ENCODE measurements around the gene CDK19.
"Not testable (repeated sequence)": the region's sequence is repeated elsewhere in the genome, so short reads cannot be mapped to it uniquely, and the experiment has no call there.

CDK19 gene

DNA sequence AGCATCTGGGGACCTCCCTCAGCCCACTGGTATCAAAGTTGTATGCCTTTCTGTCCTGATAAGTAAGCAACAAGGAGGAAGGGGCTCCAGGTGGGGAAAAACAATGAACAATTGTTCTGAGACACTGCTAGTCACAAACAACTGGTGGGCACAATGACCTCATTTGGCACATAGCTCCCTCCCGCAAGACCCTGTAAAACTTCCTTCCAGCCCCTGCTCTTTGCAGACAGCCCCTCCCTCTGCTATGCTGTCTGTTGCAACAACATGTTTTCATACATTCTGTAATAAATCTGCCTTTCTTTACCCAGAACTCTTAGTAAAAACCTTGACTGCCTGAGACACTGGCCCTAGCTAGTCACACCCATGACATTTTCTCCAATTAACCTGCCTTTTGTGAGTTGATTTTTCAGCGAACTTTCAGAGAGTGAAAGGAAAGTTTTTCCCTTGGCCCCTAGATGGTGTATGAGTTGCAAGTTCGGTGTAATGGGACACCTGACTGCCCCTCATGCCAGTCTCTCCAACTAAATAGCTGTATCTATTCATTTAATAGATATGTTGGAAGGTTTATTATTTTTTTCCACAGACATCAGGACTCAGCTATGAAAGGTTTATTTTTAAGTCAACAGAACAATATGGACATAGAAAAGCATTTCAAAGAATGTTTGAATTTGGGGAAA is 196.5 kb downstream of the CDK19 start:
- no peak for DNase-seq

GRCh38 chr6:110617057-110617456 is 198.2 kb downstream of the CDK19 start:
- no peak for DNase-seq

DNA sequence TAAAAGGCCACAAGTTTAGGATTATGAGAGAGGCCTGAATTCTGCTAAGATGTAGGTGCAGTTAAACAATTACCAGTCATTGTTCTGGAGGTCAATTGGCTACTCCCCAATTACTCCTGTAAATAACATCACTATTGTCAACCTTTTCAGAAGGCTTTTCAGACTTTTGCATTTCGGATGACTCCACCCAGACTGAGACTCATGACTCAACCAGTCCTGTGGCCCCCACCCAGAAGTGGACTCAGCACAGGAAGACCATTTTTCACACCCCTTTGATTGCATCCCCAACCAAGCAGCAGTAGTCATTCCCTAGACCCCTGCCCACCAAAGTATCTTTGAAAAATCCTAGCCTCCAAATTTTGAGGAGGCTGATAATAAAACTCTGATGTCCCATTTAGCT is 199.5 kb downstream of the CDK19 start:
- no peak for DNase-seq

- no peak for DNase-seq
Measured at GRCh38 chr6:110614586-110614985, 200.7 kb downstream of the CDK19 start.

DNA sequence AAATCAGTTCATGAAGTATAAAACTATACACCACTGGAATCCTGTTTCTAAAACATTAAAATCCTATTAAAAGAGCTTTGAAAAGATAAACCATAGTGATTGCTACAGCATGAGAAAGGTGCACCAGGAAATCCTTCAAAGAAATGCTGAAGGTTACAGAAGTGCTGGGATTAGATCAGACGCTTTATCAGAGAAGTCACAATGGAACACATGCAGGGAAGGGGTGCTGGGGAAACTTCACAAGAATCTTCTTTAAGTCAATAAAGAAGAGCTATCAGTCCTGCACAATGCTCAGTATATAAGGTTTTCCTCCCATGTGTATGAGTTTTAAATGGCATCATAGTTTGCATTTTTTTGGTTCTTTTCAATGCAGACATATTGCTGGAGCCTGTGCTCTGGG is 201.2 kb downstream of the CDK19 start:
- DNase-seq: no peak

DNA sequence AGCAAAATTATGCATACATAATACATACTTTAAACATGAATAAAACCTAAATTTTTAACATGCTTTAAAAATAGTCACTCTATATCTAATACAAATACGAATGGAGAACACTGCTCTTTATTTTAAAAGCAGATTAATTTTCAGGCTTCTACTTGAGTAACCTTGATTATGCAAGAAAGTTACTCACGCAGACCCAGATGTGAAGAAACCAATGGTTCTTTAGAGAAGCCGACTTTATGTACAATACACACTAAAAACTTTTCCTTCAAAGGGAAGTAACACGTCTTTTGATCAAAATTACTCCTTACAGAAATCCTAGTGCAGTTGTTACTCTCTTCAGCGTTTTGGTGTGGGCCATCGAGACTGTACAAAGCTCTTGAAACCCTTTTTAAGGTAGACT is 201.9 kb downstream of the CDK19 start:
- DNase-seq: no peak

DNA sequence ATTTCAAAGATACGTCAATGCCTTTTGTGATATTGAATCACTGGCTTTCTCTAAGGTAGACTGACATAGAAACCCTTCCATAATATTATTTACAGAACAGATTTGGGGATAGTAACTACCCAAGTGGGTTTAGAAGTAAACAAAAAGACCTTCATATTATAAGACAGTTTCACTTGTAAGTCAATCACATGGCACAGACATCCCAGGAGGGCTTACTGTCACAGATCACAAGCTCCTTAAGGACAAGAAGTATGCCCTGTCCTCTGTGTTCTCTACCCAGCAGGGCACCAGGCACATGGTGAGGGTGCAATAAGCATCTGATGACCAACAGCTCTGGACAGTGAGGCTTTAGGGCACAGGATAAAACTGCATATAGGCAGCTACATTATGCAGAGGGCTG is 203.0 kb downstream of the CDK19 start:
- no peak for DNase-seq

DNA sequence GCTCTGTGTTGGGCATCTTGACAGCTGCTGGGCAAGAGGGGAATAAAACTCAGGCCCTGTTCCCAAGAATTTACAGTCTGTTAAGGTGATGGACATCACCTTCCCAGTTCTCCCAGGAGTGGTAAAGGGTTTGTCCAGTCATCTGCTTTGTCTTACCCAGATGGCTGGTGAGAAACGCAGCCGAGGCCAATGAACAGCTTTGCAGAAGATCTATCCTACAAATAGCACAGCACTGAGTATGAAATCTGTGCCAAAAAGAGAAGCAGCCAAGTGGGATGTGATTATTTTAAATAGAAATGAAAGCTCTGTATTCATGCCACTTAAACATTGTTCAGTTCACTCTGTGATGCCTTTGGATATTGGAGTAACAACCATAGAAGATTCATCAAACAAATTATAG is 206.2 kb downstream of the CDK19 start:
- no peak for DNase-seq

DNA sequence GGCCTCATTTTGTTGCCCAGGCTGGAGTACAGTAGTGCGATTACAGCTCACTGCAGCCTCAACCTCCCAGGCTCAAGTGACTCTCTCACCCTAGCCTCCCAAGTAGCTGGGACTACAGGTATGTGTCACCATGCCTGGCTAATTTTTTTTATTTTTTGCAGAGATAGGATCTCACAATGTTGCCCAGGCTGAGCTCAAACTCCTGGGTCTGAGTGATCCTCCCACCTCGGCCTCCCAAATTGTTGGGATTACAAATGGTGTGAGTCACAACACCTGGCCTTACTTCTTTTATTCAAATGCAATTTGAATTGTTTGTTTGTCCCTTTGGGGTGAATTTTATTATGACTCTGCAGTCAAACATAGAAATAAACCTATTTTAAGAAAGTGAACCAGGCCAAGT is 207.1 kb downstream of the CDK19 start:
- no peak for DNase-seq

- DNase-seq: no peak
Measured at GRCh38 chr6:110606151-110606550, 209.1 kb downstream of the CDK19 start.

GRCh38 chr6:110600640-110601039 is 214.6 kb downstream of the CDK19 start:
- DNase-seq: not testable (repeated sequence)

DNA sequence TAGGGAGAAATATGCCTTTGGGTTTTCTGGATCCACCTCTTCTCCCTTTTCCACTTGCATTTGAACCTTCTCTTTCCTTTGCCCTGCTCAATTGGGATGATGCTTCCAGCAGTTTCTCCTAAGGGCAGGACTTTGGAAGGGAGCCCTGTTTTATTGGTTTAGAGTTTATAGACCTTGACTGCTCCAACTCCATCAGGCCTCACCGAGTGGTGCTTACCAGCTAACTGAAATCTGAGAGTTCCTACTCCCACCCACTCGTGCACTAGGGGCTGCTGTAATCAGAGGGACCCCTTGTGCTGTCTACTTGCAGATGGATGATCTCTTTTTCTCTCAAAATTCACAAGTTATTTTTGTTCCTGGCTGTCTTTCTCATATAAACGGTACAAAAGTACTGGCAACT is 217.5 kb downstream of the CDK19 start:
- DNase-seq: no peak

- no peak for DNase-seq
Measured at GRCh38 chr6:110596354-110596753, 218.9 kb downstream of the CDK19 start.

DNA sequence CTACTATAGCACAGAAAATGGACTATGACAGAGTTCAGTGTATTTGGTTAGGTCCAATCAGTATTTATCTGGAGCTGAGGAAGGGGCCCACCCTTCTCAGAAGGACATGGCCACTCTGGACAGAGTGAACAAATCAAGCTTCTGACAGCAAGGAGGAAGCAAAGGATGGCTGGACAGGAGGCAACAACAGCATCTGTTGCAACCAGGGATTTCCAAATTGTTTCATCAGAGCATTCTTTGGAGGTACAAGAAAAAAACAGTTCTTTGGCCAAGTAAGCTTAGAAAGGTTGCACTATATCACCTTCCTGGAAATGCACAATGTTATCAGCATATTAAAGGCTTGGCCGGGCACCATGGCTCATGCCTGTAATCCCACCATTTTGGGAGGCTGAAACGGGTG is 220.2 kb downstream of the CDK19 start:
- DNase-seq: no peak

DNA sequence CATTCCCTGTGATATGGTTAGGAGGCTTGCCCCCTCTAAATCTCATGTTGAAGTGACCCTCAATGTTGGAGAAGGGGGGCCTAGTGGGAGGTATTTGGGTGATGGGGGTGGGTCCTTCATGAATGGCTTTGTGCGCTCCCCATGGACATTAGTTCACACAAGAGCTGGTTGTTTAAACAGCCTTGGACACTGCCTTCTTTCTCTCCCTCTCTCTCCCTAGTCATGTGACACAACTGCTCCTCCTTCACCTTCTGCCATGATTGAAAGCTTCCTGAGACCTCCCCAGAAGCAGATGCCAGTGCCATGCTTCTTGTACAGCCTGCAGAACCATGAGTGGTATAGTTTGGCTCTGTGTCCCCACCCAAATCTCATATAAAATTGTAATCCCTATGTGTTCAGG is 221.6 kb downstream of the CDK19 start:
- no peak for DNase-seq

GRCh38 chr6:110592765-110593164 is 222.5 kb downstream of the CDK19 start:
- no peak for DNase-seq

DNA sequence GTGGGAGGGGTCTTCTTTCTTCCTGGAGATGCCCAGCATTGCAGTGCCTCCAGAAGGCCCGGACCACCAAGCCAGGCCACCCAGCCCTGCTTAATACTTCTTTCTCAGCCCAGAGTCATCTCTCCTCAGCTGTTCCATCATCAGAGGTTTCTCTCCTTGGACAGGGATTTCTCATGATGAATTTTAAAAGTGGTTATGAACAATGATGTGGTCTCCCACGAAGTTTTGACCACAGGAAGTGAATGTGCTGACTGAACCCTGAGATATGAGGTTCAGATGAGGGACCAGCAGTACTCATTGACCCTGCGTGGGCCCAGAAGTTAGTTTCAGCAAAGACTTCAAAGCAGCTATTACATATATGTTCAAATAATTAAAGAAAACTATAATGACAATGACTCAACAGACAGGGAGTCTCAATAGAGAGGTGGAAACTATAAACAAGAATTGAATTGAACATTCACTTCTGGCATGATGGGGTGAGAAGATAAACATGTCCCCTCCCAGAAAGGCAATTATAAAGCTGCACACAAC is 224.4 kb downstream of the CDK19 start:
- no peak for DNase-seq

GRCh38 chr6:110589865-110590513 is 225.3 kb downstream of the CDK19 start:
- no peak for DNase-seq

DNA sequence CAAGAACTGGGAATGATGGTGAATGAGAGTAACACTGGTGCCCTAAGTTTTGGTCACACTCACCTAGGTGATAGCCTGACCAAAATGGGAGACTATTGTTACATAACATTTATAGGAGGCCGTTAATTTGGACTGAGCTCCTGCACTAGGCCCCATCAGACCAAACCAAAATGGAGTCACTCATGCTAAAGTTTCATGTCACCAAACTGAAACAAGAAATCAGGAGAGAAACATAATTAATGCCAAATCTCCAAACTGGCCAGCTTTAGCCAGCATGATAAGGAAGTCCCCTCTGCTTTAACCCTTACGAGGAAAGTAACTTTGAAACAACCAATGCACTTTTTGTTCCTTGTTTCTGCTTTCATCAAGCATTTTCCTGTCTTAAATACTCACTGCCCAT is 227.9 kb downstream of the CDK19 start:
- DNase-seq: no peak

DNA sequence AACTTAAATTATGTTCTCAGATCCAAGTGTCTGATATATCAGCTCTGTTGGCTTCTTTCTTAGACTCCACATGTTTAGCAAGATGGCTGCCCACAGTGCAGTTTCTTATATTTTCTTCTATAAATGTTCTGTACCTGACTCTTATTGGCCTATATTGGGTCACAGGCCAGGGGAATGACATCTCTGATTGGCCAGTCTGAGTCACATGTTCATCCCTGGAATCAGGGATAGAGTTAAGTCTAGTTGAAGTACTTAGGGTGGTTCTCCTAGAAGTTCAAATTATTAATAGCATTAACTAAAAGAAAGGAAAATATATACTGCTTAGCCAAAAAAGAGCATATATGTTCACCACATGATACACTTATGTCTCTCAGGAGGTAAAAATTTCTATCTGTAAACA is 233.6 kb downstream of the CDK19 start:
- no peak for DNase-seq

DNA sequence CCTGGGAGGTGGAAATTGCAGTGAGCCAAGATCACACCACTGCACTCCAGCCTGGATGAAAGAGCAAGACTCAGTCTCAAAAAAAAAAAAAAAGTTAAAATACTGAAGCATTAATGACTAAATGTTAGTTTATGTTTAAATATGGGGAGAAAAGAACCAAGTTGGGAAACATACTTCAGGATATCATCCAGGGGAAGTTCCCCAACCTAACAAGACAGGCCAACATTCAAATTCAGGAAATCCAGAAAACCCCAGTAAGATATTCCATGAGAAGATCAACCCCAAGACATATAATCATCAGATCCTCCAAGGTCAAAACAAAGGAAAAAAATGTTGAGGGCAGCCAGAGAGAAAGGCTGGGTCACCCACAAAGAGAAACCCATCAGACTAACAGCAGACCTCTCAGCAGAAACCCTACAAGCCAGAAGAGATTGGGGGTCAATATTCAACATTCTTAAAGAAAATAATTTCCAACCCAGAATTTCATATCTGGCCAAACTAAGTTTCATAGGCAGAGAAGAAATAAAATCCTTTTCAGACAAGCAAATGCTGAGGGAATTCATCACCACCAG is 237.6 kb downstream of the CDK19 start:
- not testable (repeated sequence) for DNase-seq

GRCh38 chr6:110575925-110576463 is 239.3 kb downstream of the CDK19 start:
- no peak for DNase-seq

DNA sequence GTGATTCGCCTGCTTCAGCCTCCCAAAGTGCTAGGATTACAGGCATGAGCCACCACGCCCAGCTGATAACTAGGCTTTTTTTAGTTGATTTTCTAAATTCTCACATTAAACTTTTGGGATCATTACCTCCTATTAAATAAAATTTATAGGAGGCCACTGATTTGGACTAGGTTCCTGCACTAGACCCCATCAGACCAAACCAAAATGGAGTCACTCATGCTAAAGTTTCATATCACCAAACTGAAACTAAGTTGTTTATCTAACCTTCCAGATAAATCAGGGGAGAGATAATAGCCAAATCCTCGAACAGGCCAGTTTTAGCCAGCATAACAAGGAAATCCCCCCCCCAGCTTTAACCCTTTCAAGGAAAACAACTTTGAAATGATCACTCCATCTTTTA is 240.5 kb downstream of the CDK19 start:
- no peak for DNase-seq

DNA sequence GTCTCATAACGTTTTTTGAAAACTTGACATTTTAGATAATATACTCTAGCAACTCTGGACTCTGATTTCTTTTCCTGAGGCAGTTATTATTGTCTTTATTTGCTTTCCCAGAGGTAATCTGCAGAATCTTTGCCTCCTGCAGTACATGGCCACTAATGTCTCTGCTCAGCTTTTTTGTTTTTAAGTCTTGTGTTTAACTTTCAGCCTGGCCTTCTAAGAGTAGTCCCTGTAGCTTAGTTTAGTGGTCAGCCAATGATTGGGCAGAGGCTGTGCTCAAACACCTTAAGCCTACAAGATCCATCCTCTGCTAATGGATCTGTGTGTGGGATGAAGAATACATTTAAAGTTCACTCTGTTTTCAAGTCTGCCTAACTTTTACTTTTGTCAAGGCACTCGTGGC is 241.7 kb downstream of the CDK19 start:
- no peak for DNase-seq

Data from T1000 (cell line).